Cardiac septum (tissue), 1 donor: ENCODE measurements around the gene ANKRD11. TPM values are rescaled to one million over a fixed set of nuclear protein-coding genes. Genes with fewer than 3 reads are reported as not detected.

Experiments
- DNase-seq: peaks from one replicate; pipeline ENCODE4 v3.0.0-alpha.2; 2020; ENCODE audit warnings: low spot score
- intact Hi-C: fragments of 100-400 bp; cut with DNase I; formaldehyde crosslinking; loops from one replicate; pipeline ENCODE4 v1.14.0; 2022
- total RNA-seq: library from RNA; stranded (reverse); fragmentation: NEBNext Ultra II Directional; extraction: Animal tissue kit (Norgen Biotek cat#: 25700); gene quantifications from one replicate; pipeline ENCODE4 v1.2.1, GENCODE V29; 2021
- donor health status: DM: no; HTN: no; CAD: no.

The ANKRD11 gene
- total RNA-seq, 1 donor from 2014 or later = 77.9 TPM

DNA sequence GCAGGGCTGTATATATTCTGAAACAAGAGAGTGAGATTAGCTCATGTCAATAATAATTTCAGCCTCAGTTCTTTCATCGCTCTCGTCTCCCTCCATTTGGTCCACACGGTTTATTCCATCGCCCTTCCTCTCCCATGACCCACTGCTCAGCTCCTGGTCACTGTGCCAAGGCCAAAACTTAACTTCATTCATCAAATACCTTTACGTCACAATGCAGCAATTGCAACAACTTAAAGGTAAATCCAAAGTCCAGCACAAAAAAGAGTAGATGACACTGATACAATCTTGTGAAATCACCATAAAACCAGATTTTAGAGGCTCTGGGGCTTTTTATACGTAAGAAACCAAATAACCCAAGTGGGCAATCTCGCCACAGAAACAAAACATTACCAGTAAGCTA is 72.0 kb downstream of the ANKRD11 start:
- DNase-seq = no peak
- intact Hi-C loops = no loop called here

DNA sequence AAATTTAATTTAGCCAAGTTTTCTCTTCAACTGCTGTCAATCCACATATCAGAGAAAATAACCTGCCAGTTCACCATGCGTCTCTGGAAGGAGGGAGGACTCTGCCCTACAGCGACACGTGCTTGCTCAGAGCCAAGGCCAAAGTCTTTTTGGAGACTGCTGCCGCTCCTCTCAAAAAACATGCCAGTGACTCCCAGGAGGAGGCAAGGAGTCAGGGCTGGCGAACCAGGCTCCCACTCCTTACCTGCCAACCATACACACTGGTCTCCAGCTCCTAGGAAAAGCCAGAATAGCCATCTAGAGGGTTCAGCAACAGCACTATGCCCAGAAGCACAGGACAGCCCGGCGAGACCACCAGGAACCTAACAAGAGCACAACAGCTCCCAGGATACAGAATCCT is 73.0 kb downstream of the ANKRD11 start:
- DNase-seq = no peak
- intact Hi-C loops = no loop called here

DNA sequence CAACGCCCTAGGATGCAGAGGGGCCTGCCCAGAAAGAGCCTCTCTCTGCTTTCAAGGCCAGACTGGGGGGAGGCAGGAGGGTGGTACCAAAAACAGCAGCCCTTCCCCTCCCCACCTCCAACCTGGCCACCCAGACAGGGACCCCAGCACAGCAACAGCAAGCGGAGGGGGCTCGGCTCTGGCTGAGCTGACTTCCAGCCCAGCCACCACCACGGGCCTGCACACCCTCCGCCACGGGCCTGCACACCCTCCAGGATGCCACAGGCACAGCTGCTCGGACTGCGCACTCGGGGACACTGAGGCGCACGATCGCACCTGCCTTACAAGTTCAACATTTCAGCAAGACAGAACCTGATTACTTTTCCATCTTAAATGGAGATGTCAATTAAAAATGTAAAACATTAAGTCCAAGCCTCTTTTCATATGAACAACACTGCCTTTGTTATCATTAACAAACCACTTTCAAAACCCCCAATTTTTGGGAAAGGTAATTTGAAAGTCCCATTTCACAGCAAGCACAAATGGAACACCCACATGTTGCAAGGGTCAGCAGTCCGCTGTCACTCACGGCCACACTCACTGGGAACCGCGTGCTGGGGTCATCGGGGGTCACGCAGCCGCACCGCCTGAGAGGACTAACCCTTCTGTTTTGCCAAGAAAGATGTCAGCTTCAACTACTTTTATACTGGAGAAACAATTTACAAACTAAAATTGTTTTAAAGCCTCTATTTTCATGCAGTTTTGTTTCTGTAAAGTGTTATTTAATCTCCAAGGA is 76.4 kb downstream of the ANKRD11 start:
- intact Hi-C loops = no loop called here
- DNase-seq = no peak

DNA sequence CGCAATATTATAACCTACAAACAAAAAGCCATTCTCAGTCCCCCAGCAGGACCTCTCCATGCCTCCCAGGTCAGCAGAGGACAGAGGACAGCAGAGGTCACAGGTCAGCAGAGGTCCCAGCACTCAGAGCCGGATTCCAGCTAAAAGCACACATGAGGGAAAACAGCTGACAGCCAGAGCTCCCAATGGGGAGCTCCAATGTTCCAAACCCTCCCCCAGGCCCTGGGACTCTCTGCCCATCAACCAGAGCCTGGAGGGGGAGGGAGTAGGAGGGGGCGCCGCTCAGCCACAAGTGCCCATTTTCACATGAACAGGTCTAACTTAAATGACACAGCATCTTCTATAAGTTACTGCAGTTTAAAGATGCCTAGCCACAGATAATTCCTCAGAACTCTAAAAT is 77.5 kb downstream of the ANKRD11 start:
- DNase-seq = no peak
- intact Hi-C loops = no loop called here

DNA sequence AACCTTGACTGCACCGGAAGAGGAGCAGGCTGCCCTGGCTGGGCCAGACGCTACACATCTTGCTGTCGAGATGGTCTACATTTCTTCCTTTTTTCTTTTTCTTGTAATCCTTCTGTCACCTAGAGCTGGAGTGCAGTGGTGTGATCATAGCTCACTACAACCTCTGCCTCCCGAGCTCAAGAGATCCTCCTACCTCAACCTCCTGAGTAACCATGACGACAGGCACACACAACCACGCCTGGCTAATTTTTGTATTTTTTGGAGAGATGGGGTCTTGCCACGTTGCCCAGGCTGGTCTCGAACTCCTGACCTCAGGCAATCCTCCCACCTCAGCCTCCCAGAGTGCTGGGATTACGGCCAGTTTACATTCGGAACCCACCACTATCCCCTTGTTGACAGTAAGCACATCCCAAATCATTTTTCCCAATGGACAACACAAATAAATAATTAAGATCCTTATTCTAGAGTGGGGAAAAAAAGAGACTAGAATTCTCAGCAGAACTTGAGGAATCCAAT is 79.0 kb downstream of the ANKRD11 start:
- intact Hi-C loops = no loop called here

DNA sequence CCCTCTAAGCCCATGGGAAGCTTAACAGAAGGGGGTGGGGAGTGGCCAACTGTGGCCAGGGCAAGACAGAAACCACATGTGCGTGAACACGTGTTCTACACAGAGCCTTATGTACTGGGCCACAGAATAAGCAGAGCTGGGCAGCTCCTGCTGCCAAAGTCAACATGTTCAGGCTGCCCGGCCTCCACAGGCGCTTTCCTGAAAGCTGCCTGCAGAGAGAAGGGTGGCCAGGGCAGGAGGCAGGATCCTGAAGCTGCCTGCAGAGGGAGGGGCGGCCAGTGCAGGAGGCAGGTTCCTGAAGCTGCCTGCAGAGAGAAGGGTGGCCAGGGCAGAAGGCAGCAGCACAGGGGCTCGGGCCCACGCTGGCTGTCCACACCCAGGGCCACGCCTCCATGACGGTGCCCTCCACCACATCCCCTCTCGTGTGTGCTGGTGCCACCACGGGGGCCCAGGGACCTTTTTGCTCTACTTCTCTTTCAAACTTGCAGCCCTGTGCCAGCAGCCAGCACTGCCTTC is 79.5 kb downstream of the ANKRD11 start:
- no peak for DNase-seq
- intact Hi-C loops = no loop called here

More for the DNA sequence above, 79.0 kb downstream of the ANKRD11 start:
- DNase-seq = no peak

DNA sequence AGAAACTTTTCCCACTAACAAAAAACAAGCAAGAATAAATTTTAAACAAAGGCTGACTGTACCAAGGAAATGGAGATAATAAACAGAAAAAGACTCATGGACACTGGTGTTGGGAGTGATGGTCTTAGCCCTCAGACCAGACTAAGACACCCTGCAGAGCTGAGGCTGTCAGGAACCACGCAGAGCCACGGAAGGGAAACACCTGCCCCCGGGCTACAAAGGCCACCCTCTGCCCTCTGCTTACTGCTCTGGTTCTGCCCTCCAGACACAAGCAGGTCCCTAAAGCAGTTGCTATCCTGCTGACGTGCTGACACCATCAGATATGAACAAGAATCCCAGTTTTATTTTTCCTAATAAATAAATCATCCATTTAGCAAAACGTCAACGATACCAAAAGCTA is 80.0 kb downstream of the ANKRD11 start:
- no peak for DNase-seq
- intact Hi-C loops = no loop called here

DNA sequence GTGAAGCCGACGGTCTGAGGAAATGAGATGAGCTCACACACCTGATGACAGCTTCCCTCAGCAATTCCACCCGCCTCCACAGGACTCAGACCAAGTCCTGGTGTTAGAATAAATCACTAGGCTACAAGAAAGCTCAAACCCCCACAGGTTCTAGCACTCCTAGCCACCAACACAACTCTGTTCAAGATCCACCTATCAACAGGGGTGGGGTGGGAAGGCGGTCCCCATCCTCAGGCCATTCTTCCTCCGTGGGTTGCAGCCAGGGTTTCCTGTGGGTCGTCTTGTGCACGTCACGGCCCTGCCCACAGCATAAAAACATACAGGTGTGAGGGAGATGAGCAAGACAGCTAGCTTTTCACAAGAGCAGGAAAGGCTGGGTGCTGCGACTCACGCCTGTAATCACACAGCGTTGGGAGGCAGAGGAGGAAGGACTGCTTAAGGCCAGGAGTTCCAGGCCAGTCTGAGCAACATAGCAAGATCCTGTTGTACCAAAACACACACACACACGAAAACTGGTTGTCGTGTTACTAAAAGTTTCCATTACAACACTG is 81.1 kb downstream of the ANKRD11 start:
- no peak for DNase-seq
- intact Hi-C loops = no loop called here

DNA sequence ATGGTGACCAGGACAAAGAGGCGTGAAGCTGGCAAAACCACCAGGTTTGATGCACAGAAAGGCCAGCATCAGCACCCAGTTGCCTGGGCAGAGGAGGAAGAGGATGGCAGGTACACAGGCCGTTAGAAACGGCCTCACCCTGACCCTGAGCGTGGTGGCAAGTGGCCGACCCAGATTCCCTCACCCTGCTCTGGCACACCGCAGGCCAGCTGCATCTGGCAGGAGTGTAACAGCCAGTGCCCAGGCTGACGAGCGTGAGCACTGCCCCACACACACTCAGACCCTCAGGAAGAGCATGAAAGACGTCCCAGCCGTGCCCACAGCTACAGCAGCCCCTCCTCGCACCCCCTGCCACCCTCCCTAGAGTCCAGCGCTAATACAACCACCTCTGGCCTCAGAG is 82.0 kb downstream of the ANKRD11 start:
- DNase-seq = no peak
- intact Hi-C loops = no loop called here

DNA sequence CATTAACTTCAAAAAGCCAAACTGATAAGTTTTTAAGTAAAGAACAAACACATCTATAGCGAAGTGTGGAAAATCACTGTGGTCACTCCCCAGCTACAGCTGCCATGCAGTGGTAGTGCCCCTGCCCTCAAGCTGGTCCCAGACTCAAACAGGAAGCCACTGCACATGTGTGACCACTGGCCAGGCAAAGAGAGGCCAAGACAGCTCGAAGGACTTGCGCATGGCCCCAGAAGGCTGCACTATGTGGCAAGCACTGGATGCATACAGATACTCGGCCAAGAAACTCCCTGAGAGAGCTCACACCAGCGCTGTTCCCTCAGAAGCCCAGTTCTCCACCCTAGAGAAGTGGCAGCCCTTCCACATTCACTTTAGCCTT is 82.4 kb downstream of the ANKRD11 start:
- no peak for DNase-seq
- intact Hi-C loops = no loop called here

DNA sequence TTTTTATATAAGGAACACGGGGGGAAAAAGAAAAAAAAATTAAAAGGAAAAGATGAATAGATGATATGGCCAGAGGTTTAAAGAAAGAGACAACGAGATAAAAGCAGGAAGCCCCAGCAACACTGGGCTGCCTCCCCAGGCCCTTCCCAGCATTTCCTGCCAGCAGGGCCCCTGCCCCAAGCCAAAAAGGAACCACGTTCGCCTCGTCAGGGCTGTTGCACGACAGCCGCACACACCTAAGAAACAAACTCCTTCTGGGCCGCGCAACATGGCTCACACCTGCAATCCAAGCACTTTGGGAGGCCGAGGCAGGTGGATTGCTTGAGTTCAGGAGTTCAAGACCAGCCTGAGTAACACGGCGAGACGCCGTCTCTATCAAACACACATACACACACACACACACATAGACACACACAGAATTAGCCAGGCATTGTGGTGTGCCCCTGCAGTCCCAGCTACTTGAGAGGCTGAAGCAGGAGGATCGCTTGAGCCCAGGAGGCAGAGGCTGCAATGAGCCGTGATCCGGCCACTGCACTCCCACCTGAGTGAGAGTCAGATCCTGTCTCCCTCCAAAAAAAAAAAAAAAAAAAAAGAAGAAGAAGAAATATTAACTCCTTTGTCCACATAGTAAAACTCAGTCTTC is 83.0 kb downstream of the ANKRD11 start:
- intact Hi-C loops = no loop called here
- DNase-seq = peak; percentile 84

DNA sequence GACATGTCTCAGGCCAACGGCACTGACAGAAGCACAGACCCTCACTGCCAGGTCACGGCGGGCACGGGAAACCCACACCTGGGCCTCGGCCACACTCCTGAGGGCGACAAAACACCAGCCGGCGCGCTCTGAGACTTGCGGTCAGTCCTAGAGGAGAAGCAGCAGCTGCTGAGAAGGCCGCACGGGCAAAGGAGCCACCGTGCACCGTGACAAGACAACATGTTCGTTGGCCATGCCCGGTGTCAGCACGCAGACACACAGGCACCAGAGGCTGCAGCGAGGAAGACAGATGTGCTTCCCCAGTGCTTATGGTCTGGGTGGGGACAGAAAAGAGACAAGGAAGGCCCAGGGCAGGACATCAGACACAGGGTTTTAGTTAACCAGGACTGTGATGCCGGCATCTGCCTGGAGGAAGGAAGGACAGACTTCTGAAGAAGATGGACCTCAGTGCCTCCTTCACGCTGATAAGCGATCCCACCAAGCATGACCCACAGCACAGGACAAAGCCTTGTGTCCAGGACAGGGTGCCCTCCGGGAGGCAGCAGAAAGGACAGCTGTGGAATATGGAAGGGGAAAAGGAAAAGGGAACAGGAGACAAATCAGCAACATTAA is 84.0 kb downstream of the ANKRD11 start:
- DNase-seq = no peak
- intact Hi-C loops = no loop called here

DNA sequence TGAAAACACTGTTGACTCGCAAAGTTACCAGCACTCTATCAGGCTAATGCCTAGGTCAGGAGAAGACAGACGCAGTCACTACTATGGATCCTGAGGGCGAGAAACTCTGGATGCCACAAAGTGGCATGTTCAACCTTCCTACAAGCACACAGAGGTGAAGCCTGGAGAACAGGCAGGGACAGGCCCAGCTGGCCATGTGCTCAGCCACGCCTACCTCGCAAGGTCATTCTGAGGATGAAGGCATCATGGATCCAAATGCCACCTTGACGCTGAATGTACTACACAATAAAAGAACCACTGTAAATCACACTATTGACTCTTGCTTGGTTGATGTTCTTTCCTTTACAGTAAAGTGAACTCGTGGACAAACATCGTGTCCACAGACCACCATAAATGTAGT is 85.8 kb downstream of the ANKRD11 start:
- DNase-seq = no peak
- intact Hi-C loops = no loop called here

DNA sequence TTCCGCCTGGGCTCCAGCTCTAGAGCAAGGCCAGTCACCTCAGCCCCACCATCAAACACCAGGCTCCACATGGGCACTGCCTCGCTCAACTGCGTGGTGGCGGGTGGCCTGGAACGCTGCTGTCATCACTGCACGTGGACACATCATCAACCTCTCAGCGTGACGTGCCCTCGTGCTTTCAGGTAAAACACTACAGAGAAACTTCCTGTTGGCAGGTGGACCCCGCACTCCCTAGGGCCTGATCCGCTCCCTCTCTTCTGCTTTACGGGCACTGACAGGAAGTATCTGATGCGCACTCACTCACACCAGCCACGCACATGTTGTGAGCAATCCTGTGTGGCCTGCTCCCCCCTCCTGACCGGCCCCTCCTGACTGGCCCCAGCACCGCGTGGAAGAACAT is 87.4 kb downstream of the ANKRD11 start:
- no peak for DNase-seq
- intact Hi-C loops = no loop called here

DNA sequence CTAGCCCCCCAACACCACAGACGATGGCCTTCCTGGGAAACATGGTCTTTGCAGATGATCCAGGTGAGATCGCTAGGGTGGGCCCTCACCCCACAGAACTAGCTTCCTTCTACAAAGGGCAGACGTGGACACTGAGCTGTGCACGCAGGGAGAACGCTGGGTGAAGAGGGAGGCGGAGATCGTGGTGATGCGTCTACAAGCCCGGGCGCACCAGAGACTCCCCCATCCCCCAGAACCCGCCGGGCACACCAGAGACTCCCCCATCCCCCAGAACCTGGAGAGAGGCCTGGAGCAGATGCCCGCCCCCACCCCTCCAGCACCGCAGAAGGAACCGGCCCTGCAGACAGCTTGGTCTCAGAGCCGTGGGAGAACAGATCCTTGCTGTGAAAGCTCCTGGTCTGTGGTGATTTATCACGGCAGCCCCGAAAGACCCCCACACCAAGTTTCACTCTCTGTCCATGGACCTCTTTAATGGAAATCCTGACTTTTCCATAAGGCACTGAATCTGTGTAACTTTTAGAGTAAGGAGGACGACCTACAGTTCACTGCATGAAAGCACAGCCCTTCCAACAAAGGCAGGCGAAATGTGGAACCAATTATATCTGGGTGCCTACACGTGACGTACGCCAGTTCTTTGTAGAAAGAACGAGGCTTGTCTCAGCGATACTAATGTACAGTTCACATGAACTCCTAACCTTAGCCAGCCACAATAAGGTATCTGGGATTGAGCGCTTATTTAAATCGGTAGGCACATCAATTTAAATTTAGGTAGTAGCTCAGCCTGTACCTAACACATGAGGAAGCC is 88.5 kb downstream of the ANKRD11 start:
- no peak for DNase-seq
- intact Hi-C loops = no loop called here

DNA sequence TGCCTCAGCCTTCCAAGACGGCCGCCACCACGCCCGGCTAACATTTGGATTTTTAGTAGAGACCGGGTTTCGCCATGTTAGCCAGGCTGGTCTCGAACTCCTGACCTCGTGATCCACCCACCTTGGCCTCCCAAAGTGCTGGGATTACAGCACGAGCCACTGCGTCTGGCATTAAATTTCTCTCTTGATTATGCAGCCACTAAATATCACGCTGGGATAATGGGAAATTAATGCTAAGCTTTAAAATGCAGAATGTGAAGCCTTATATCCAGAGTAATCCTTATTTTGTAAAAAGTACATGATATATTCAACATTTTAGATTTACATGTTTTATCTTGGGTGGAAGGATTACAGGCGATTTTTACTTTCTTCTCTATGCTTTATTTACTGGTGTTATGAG is 89.2 kb downstream of the ANKRD11 start:
- intact Hi-C loops = no loop called here
- no peak for DNase-seq

DNA sequence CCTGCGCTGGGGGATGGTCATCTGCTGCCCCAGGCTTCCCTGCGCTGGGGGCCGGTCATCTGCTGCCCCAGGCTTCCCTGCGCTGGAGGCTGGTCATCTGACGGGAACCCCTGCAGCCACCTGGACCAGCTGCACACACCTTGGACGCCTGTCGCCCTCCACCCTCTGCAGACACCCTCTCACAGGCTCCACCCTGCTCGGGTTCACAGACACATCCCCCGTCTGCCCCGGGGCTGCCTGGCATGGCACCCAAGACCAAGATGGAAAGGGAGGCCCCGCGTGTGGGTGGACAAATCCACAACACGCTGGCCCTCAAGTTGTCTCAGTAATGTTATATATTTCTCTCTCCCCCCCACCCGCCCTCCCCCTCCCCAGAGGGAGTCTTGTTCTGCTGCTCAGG is 89.6 kb downstream of the ANKRD11 start:
- intact Hi-C loops = no loop called here
- no peak for DNase-seq

DNA sequence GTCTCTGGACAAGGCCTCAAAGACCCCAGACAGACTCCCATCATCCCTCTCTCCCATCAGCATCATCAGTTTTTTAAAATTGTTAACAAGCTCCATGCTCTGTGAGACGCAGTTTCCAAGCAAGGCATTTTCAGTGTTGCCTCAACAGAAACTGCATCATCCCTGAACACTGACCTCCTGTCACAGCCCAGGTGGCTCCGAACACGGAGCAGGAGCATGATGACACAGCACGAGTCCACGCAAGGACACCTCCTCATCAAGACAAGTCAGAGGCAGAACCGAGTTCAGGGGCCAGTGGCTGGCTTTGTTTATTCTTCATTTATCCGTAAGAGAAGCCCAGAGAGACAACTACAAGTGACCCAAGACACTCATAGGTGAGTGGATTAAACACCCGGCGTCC is 91.4 kb downstream of the ANKRD11 start:
- DNase-seq = no peak

DNA sequence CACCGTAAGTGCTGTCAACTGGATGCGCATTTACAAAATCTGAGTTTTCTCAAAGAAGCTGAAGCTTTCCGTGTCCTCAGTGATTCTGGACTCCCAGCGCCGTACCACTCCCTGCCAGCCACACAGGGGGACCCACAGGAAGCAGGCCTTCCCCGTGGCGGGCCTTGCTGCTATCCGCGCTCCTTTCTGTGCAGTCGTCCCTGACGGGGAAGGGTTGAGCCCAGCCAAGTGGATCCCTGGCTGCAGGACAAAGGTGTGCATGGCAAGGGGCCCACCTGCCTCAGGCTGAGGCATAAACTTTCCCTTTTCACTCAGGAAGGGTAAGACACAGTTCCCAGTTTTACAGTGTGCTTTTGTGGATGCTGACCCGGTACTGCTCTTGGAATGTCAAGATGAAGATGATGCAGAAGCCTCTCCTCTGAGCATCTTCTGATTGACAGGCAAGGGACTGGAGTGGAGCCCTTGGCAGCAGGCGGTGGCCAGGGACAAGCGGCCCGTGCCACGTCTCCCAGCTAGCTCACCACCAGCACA is 93.0 kb downstream of the ANKRD11 start:
- intact Hi-C loops = loop anchor here (5.0 kb wide), 1 partner anchor 90 kb away; no protein-coding TSS in a partner anchor
- DNase-seq = no peak

More for the DNA sequence above, 91.4 kb downstream of the ANKRD11 start:
- intact Hi-C loops = loop anchor here (5.0 kb wide), 1 partner anchor 88 kb away; no protein-coding TSS in a partner anchor
